Epithelial cell of prostate (primary cell): Measurements from ENCODE around the gene CNIH2.
"Not testable (repeated sequence)": the region's sequence is repeated elsewhere in the genome, so short reads cannot be mapped to it uniquely, and the experiment has no call there.

ENCODE experiments used
- DNase-seq: peaks from one replicate; pipeline ENCODE4 v3.0.0-alpha.2; 2011; ENCODE audit warnings: low read depth, low spot score
- H3K27ac ChIP-seq: fragments of 450-650 bp; 2 replicates; pipeline ENCODE4 v1.5.1; 2017; ENCODE audit warnings: mild to moderate bottlenecking

Gene CNIH2

GRCh38 chr11:66312549-66313320, 34.8 kb downstream of the CNIH2 start:
- peak overlapping the region; percentile 56 for H3K27ac ChIP-seq

GRCh38 chr11:66313321-66314185, 35.6 kb downstream of the CNIH2 start:
- no peak for DNase-seq
- no peak overlapping the region for H3K27ac ChIP-seq

More at GRCh38 chr11:66312549-66313320, 34.8 kb downstream of the CNIH2 start:
- peak; percentile 76 for DNase-seq

- no peak for DNase-seq
These were observed 36.2 kb downstream of the CNIH2 start for GRCh38 chr11:66314186-66314501.

GRCh38 chr11:66314561-66315497, 36.9 kb downstream of the CNIH2 start:
- H3K27ac ChIP-seq: no peak overlapping the region
- no peak for DNase-seq

More at GRCh38 chr11:66314186-66314501, 36.2 kb downstream of the CNIH2 start:
- no peak overlapping the region for H3K27ac ChIP-seq

- H3K27ac ChIP-seq: no peak overlapping the region
These were observed 37.5 kb downstream of the CNIH2 start for GRCh38 chr11:66315498-66315885.

GRCh38 chr11:66315921-66316811, 38.2 kb downstream of the CNIH2 start:
- no peak for DNase-seq
- H3K27ac ChIP-seq: no peak overlapping the region

More at GRCh38 chr11:66315498-66315885, 37.5 kb downstream of the CNIH2 start:
- no peak for DNase-seq

- no peak within 1 kb of the TSS for H3K27ac ChIP-seq
- no peak for DNase-seq
These were observed 38.9 kb downstream of the CNIH2 start, which contains the start of gene CD248 for GRCh38 chr11:66316849-66317251. TSS of gene CD248 (minus strand) at chr11:66317044. CDS start at chr11:66317027, 17 bp downstream.

- no peak overlapping the region for H3K27ac ChIP-seq
- no peak for DNase-seq
These were observed 39.3 kb downstream of the CNIH2 start for GRCh38 chr11:66317322-66317722.

GRCh38 chr11:66317723-66318599, 40.0 kb downstream of the CNIH2 start:
- H3K27ac ChIP-seq: no peak overlapping the region
- DNase-seq: no peak

- no peak for DNase-seq
- H3K27ac ChIP-seq: no peak overlapping the region
These were observed 40.6 kb downstream of the CNIH2 start for GRCh38 chr11:66318600-66318970.

- not testable (repeated sequence) for DNase-seq, H3K27ac ChIP-seq
These were observed 42.3 kb downstream of the CNIH2 start for GRCh38 chr11:66320289-66320688.

GRCh38 chr11:66320748-66321147, 42.8 kb downstream of the CNIH2 start:
- H3K27ac ChIP-seq, DNase-seq: not testable (repeated sequence)

GRCh38 chr11:66321606-66322005, 43.6 kb downstream of the CNIH2 start:
- DNase-seq: no peak
- no peak overlapping the region for H3K27ac ChIP-seq

- DNase-seq: no peak
- H3K27ac ChIP-seq: no peak overlapping the region
These were observed 44.9 kb downstream of the CNIH2 start for GRCh38 chr11:66322732-66323427.

- no peak for DNase-seq
These were observed 45.7 kb downstream of the CNIH2 start for GRCh38 chr11:66323684-66324083.

GRCh38 chr11:66324664-66325063, 46.7 kb downstream of the CNIH2 start:
- no peak for DNase-seq
- no peak overlapping the region for H3K27ac ChIP-seq

More at GRCh38 chr11:66323684-66324083, 45.7 kb downstream of the CNIH2 start:
- H3K27ac ChIP-seq: no peak overlapping the region

- DNase-seq: no peak
- no peak overlapping the region for H3K27ac ChIP-seq
These were observed 47.3 kb downstream of the CNIH2 start for GRCh38 chr11:66325263-66325671.
